ENCODE measurements around the gene PRR16. TPM values are rescaled to one million over a fixed set of nuclear protein-coding genes. Genes with fewer than 3 reads are reported as not detected.

Gene PRR16
- total and polyA plus RNA-seq, 8 donors, result 4.9 to 13.4 (median 11.4) TPM

DNA sequence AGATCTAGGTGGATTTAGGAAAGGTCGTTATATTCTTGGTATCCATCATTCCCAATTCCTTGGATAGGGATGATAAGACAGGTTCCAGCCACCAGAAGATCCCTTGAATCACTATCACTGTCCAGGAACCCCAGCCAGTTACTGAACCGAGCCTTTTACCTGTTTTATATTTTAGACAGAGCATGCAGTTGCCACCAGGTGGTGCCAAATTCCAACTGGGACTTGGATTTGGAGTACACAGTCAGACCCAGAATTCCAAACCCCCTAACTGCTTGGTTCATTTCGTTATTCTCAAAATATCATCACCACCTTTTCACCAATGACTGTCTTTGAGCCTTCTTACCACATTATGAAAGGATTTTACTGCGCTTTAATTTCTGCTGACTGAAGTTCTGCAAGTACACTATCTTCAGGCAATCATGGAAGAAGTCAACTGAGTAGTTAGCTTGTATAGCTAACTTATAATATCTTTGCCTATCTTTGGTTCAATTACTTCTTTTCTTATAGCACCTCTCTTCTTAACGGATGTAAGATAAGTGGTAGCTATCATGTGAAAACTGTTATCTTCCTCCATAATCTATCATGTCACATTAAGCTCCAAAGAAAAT, 191.8 kb downstream of the PRR16 start:
- H3K4me3 ChIP-seq, result no peak overlapping the region
- DNase-seq, result peak in 1 of 4 donors; percentile 19
- no peak overlapping the region for H3K27ac ChIP-seq
- no peaks in the 10 kb centered on the region for H3K9me3 ChIP-seq
- H3K4me1 ChIP-seq, result no peaks in the 10 kb centered on the region
- ATAC-seq, result peak; percentile 62
- TF ChIP-seq, protein P1, sequence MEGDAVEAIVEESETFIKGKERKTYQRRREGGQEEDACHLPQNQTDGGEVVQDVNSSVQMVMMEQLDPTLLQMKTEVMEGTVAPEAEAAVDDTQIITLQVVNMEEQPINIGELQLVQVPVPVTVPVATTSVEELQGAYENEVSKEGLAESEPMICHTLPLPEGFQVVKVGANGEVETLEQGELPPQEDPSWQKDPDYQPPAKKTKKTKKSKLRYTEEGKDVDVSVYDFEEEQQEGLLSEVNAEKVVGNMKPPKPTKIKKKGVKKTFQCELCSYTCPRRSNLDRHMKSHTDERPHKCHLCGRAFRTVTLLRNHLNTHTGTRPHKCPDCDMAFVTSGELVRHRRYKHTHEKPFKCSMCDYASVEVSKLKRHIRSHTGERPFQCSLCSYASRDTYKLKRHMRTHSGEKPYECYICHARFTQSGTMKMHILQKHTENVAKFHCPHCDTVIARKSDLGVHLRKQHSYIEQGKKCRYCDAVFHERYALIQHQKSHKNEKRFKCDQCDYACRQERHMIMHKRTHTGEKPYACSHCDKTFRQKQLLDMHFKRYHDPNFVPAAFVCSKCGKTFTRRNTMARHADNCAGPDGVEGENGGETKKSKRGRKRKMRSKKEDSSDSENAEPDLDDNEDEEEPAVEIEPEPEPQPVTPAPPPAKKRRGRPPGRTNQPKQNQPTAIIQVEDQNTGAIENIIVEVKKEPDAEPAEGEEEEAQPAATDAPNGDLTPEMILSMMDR (IDR thresholded peaks at IDR 0.05), result peak in 1 of 2 donors; percentile 56
- H3K36me3 ChIP-seq, result no peaks in the 10 kb centered on the region
- H3K27me3 ChIP-seq, result no peaks in the 10 kb centered on the region
- intact Hi-C loops (cut with DNase I), result no loop called here

DNA sequence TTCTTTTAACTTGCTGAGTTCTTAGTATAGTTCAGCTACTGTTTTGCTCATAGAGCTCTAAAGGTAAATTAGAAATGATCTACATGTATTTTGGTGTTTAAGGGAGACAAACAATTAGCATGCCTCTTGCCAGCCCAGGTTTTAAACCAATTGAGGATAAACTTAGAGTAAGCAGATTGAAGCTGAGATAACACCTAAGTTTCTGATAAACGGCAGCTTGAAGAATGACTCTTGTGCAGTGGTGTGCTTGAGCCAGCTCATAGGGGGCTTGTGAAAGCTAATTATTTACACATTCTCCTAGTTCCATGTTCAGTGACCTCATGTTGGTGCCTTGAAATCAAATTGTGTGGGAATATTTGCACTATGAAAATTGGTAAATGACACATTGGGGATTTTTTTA, 193.0 kb downstream of the PRR16 start:
- intact Hi-C loops (cut with DNase I), result no loop called here
- no peaks in the 10 kb centered on the region for H3K4me1 ChIP-seq
- no peak overlapping the region for H3K4me3 ChIP-seq
- ATAC-seq (no peak), DNase-seq (no peak)
- H3K27ac ChIP-seq, result no peak overlapping the region
- H3K9me3 ChIP-seq, result no peaks in the 10 kb centered on the region
- no peaks in the 10 kb centered on the region for H3K27me3 ChIP-seq
- TF ChIP-seq, protein P1 (IDR thresholded peaks at IDR 0.05), result no peak
- H3K36me3 ChIP-seq, result no peaks in the 10 kb centered on the region

DNA sequence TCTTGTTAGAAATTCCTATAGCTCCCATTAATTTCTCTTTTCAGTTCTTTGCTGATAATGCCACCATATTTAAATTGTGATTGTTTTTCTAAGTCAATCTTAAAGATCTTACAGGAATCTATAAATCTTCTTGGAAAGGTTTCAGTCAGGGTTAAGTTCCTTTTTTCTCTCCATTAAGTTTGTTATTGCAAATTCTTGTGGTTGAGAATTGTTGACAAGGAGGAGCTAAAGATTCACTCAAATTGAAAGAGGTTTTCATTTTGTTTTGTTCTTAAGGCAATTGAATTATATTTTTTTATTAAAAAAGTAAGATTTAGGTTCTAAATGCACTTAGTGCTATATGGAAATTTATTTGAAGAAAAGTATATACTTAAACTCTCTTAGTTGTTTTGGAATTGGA, 213.4 kb downstream of the PRR16 start:
- no peaks in the 10 kb centered on the region for H3K4me1 ChIP-seq
- H3K27ac ChIP-seq, result no peak overlapping the region
- no peaks in the 10 kb centered on the region for H3K36me3 ChIP-seq
- TF ChIP-seq, protein P1 (IDR thresholded peaks at IDR 0.05), result no peak
- H3K27me3 ChIP-seq, result no peaks in the 10 kb centered on the region
- DNase-seq, result no peak
- H3K9me3 ChIP-seq, result no peaks in the 10 kb centered on the region
- no peak for ATAC-seq
- intact Hi-C loops (cut with DNase I), result no loop called here
- H3K4me3 ChIP-seq, result no peak overlapping the region

- Histone ChIP-seq H3K9me3 (no peaks in the 10 kb centered on the region), H3K27me3 (no peaks in the 10 kb centered on the region), H3K36me3 (no peaks in the 10 kb centered on the region), H3K27ac (no peak overlapping the region), H3K4me3 (no peak overlapping the region), H3K4me1 (no peaks in the 10 kb centered on the region)
- ATAC-seq, result no peak
- intact Hi-C loops (cut with DNase I), result no loop called here
- TF ChIP-seq, protein P1 (IDR thresholded peaks at IDR 0.05), result no peak
- DNase-seq, result no peak
These were observed 214.2 kb downstream of the PRR16 start for GRCh38 chr5:120678279-120678678.

GRCh38 chr5:120682851-120683250, 218.8 kb downstream of the PRR16 start:
- no peak for ATAC-seq
- Histone ChIP-seq H3K36me3 (no peaks in the 10 kb centered on the region), H3K27me3 (no peaks in the 10 kb centered on the region), H3K27ac (no peak overlapping the region), H3K4me3 (no peak overlapping the region), H3K4me1 (no peaks in the 10 kb centered on the region), H3K9me3 (no peaks in the 10 kb centered on the region)
- no peak for DNase-seq
- TF ChIP-seq, protein P1 (IDR thresholded peaks at IDR 0.05), result no peak
- intact Hi-C loops (cut with DNase I), result no loop called here

Data from left lung (tissue), 10 donors.